22Rv1 (cell line): ENCODE measurements around the gene PSMC5.

Source experiments
- H3K27ac ChIP-seq: fragments of 450-650 bp; 2 replicates; pipeline ENCODE4 v1.5.1; 2017
- CTCF ChIP-seq: fragments of 450-650 bp; IDR thresholded peaks from 2 replicates; pipeline ENCODE4 v1.5.1; 2017; ENCODE audit warnings: mild to moderate bottlenecking
- ZFX ChIP-seq: fragments of 450-650 bp; IDR thresholded peaks from 2 replicates; pipeline ENCODE4 v1.6.1; 2017; ENCODE audit warnings: antibody characterized with exemption, borderline replicate concordance

PSMC5 gene

GRCh38 chr17:63827002-63827800, at the start of gene PSMC5, which contains the start of gene FTSJ3:
Gene PSMC5, plus strand, starts transcription at chr17:63827431. Its CDS starts 60 bp downstream, at chr17:63827491.
Gene FTSJ3, minus strand, starts transcription at chr17:63827663. Its CDS starts 761 bp downstream, at chr17:63826902.
- peak within 1 kb of the TSS; percentile 89 for H3K27ac ChIP-seq
- no peak for TF ChIP-seq ZFX
- TF ChIP-seq CTCF: peak; percentile 68

GRCh38 chr17:63780507-63780906, 46.7 kb upstream of the PSMC5 start:
- TF ChIP-seq CTCF (no peak), ZFX (no peak)
- peak overlapping the region; percentile 85 for H3K27ac ChIP-seq

- peak overlapping the region; percentile 85 for H3K27ac ChIP-seq
- TF ChIP-seq ZFX (no peak), CTCF (no peak)
Observed at GRCh38 chr17:63780928-63781327, 46.3 kb upstream of the PSMC5 start.

- TF ChIP-seq CTCF (no peak), ZFX (no peak)
- peak overlapping the region; percentile 2; the same call in 1 of the 2 replicates for H3K27ac ChIP-seq
Observed at GRCh38 chr17:63783522-63783921, 43.7 kb upstream of the PSMC5 start.

- no peak overlapping the region for H3K27ac ChIP-seq
- TF ChIP-seq CTCF (no peak), ZFX (no peak)
Observed at GRCh38 chr17:63785556-63785955, 41.7 kb upstream of the PSMC5 start.

- TF ChIP-seq CTCF (no peak), ZFX (no peak)
- H3K27ac ChIP-seq: no peak overlapping the region
Observed at GRCh38 chr17:63786117-63786516, 41.1 kb upstream of the PSMC5 start.

- no peak for TF ChIP-seq ZFX
- no peak for TF ChIP-seq CTCF
- H3K27ac ChIP-seq: no peak overlapping the region
Observed at GRCh38 chr17:63786971-63787711, 40.1 kb upstream of the PSMC5 start.
